Spleen (tissue), 11 donors: ENCODE measurements around the gene USP7. TPM values are rescaled to one million over a fixed set of nuclear protein-coding genes. Genes with fewer than 3 reads are reported as not detected.
A peak's percentile ranks its signal among the peaks of the same experiment; 100 is the strongest.

Experiments used
- DNase-seq: peaks from one replicate; pipeline ENCODE4 v3.0.0-alpha.2; 2020
- H3K27ac ChIP-seq, 8 donors: fragments of 200-600 bp; sonication (generic) in 7 of 8; 1 replicate in 4 of 8; 2 replicates in 4 of 8; pipeline versions ENCODE4 v1.5.0 to v1.8.0; 2016 to 2021; ENCODE audit warnings: inconsistent platforms in 4 of 8, mild to moderate bottlenecking in 4 of 8, moderate library complexity in 1 of 8
- H3K27me3 ChIP-seq, 7 donors: fragments of 200-600 bp; sonication (generic) in 6 of 7; replicated peaks in 1 of 7; 1 replicate in 4 of 7; 2 replicates in 3 of 7; pipeline versions ENCODE4 v1.5.0 to v1.8.0; 2016 to 2021; ENCODE audit warnings: inconsistent platforms in 3 of 7, mild to moderate bottlenecking in 1 of 7
- H3K36me3 ChIP-seq, 6 donors: fragments of 200-600 bp; sonication (generic) in 5 of 6; 1 replicate in 4 of 6; 2 replicates in 2 of 6; pipeline versions ENCODE4 v1.5.0 to v1.8.0; 2016 to 2021; ENCODE audit warnings: inconsistent platforms in 2 of 6
- H3K4me1 ChIP-seq, 6 donors: fragments of 200-600 bp; sonication (generic) in 5 of 6; 1 replicate in 3 of 6; 2 replicates in 3 of 6; pipeline versions ENCODE4 v1.5.0 to v1.8.0; 2016 to 2021; ENCODE audit warnings: inconsistent platforms in 3 of 6
- H3K4me3 ChIP-seq, 8 donors: fragments of 200-600 bp; sonication (generic) in 7 of 8; 1 replicate in 4 of 8; 2 replicates in 4 of 8; pipeline versions ENCODE4 v1.5.0 to v1.8.0; 2016 to 2021; ENCODE audit warnings: inconsistent platforms in 4 of 8, mild to moderate bottlenecking in 4 of 8, moderate library complexity in 2 of 8
- H3K9me3 ChIP-seq, 8 donors: fragments of 200-600 bp; sonication (generic) in 7 of 8; 1 replicate in 4 of 8; 2 replicates in 4 of 8; pipeline versions ENCODE4 v1.5.0 to v1.8.0; 2016 to 2021; ENCODE audit warnings: inconsistent platforms in 4 of 8
- CTCF ChIP-seq, 11 experiments: fragments of 200-600 bp in 7 of 11; fragments of 450-650 bp in 4 of 11; sonication (generic) in 4 of 11; IDR thresholded peaks in 8 of 11; conservative IDR thresholded peaks in 3 of 11; 1 replicate in 7 of 11; 2 replicates in 4 of 11; pipeline versions ENCODE4 v1.4.0 to v1.8.0; 2016 to 2021; ENCODE audit warnings: antibody characterized with exemption in 11 of 11, inconsistent platforms in 4 of 11, mild to moderate bottlenecking in 1 of 11
- POLR2A ChIP-seq, 3 donors: fragments of 450-650 bp; IDR thresholded peaks; one replicate each; pipeline ENCODE4 v1.5.1; 2017; ENCODE audit warnings: antibody characterized with exemption in 3 of 3, mild to moderate bottlenecking in 1 of 3
- POLR2AphosphoS5 ChIP-seq, 3 donors: sonication (generic); formaldehyde crosslinking; IDR thresholded peaks; one replicate each; pipeline ENCODE4 v1.5.1; 2017; ENCODE audit warnings: antibody characterized with exemption in 3 of 3
- WGBS, 5 donors: extraction: QIAGEN DNeasy Blood & Tissue Kit in 3 of 5; methylation state at CpG; one replicate each; pipeline versions ENCODE4 v1.1.5 to v1.1.7; 2013 to 2018; 5-methylcytosine and 5-hydroxymethylcytosine counted together
- intact Hi-C: fragments of 100-400 bp; cut with DNase I; formaldehyde crosslinking; loops from one replicate; pipeline ENCODE4 v1.15.0; 2023; ENCODE audit warnings: low total_unique reads
- polyA plus RNA-seq, 3 donors: library from polyadenylated mRNA; stranded (reverse); fragments of 200-250 nt; gene quantifications; one replicate each; pipeline ENCODE4 v1.2.1, GENCODE V29; 2013
- total RNA-seq, 7 donors: library from RNA; depleted of rRNA in 3 of 7; stranded (reverse); fragments of >200 nt in 3 of 7; fragmentation: NEBNext Ultra II Directional in 4 of 7; extraction: Animal tissue kit (Norgen Biotek cat#: 25700) in 4 of 7; gene quantifications; one replicate each; pipeline versions ENCODE4 v1.1.0 to v1.2.1, GENCODE V29; 2016 to 2021
- donor health status: healthy with polysubstance abuse.
- donor health status: DM: no; HTN: no; CAD: no; lungs with moderate emphysema.
- donor health status: DM: no; HTN: no; CAD: no.
- donor health status: Bipolar disorder and iron deficiency.
- donor health status: healthy.
- donor health status: DM: no; HTN: no; CAD: no.
- donor health status: DM: yes; HTN: yes; CAD: no.

Gene USP7
- total and polyA plus RNA-seq, 10 donors, result 26.1 to 145 (median 126) TPM

GRCh38 chr16:8967132-8967821, 3.6 kb upstream of the USP7 start:
- Histone ChIP-seq H3K9me3 (no peaks in the 10 kb centered on the region), H3K36me3 (no peaks in the 10 kb centered on the region), H3K4me3 (no peak overlapping the region), H3K27ac (peak overlapping the region in 4 of 8 donors; percentile 8 to 56 (median 48)), H3K27me3 (no peaks in the 10 kb centered on the region), H3K4me1 (peaks cover 0 to 28% (median 7%) of the 10 kb centered on the region in 6 donors)
- no peak for DNase-seq
- intact Hi-C loops, result loop anchor here (10.0 kb wide), 1 partner anchor 128 kb away; the partner anchor contains the start of gene HAPSTR1
- WGBS, 5 donors, result 45 to 50% (median 48%) methylated on average over 8 of the region's 8 CpGs
- TF ChIP-seq POLR2A (IDR thresholded peaks at IDR 0.05), result no peak
- TF ChIP-seq POLR2AphosphoS5 (IDR thresholded peaks at IDR 0.05), result no peak
- no peak for TF ChIP-seq CTCF (IDR thresholded peaks at IDR 0.05 in 8 of 11, conservative IDR thresholded peaks at IDR 0.05 in 3 of 11)

GRCh38 chr16:8966817-8967131, 3.1 kb upstream of the USP7 start:
- no peak for TF ChIP-seq POLR2A (IDR thresholded peaks at IDR 0.05)
- no peak for TF ChIP-seq CTCF (IDR thresholded peaks at IDR 0.05 in 8 of 11, conservative IDR thresholded peaks at IDR 0.05 in 3 of 11)
- no peak for TF ChIP-seq POLR2AphosphoS5 (IDR thresholded peaks at IDR 0.05)
- peaks cover 5 to 33% (median 12%) of the 10 kb centered on the region in 6 donors for H3K4me1 ChIP-seq
- 86 to 100% (median 88%) methylated on average over 3 of the region's 3 CpGs for WGBS, 5 donors
- no peaks in the 10 kb centered on the region for H3K9me3 ChIP-seq
- DNase-seq, result no peak
- intact Hi-C loops, result loop anchor here (10.0 kb wide), 1 partner anchor 128 kb away; the partner anchor contains the start of gene HAPSTR1
- no peak overlapping the region for H3K4me3 ChIP-seq
- peak overlapping the region in 4 of 8 donors; percentile 8 to 56 (median 48) for H3K27ac ChIP-seq
- no peaks in the 10 kb centered on the region for H3K27me3 ChIP-seq
- H3K36me3 ChIP-seq, result no peaks in the 10 kb centered on the region

- TF ChIP-seq POLR2A (IDR thresholded peaks at IDR 0.05), result no peak
- H3K9me3 ChIP-seq, result no peaks in the 10 kb centered on the region
- peaks cover 28 to 56% (median 35%) of the 10 kb centered on the region in 6 donors for H3K4me1 ChIP-seq
- DNase-seq, result no peak
- 52 to 62% (median 56%) methylated on average over 6 of the region's 6 CpGs for WGBS, 5 donors
- H3K4me3 ChIP-seq, result peak overlapping the region; percentile 36 to 93 (median 52)
- peak overlapping the region in 7 of 8 donors; percentile 70 to 94 (median 87) for H3K27ac ChIP-seq
- H3K36me3 ChIP-seq, result no peaks in the 10 kb centered on the region
- intact Hi-C loops, result loop anchor here (10.0 kb wide), 1 partner anchor 130 kb away; the partner anchor contains the start of gene HAPSTR1
- no peaks in the 10 kb centered on the region for H3K27me3 ChIP-seq
Observed at GRCh38 chr16:8964462-8964861, 756 bp upstream of the USP7 start.

GRCh38 chr16:8963010-8963820, 491 bp downstream of the USP7 start:
- Histone ChIP-seq H3K4me3 (peak overlapping the region; percentile 56 to 93 (median 83)), H3K27ac (peak overlapping the region; percentile 66 to 94 (median 88)), H3K9me3 (no peaks in the 10 kb centered on the region), H3K27me3 (no peaks in the 10 kb centered on the region), H3K4me1 (peaks cover 40 to 68% (median 48%) of the 10 kb centered on the region in 6 donors), H3K36me3 (no peaks in the 10 kb centered on the region)
- DNase-seq, result peak; percentile 87
- 0 to 1% (median 1%) methylated on average over 10 to 146 of the region's 146 CpGs; no CpG with 5 or more reads in 1 of the 5 donors for WGBS, 5 donors
- TF ChIP-seq POLR2A (IDR thresholded peaks at IDR 0.05), result no peak
- no peak for TF ChIP-seq CTCF (IDR thresholded peaks at IDR 0.05 in 8 of 11, conservative IDR thresholded peaks at IDR 0.05 in 3 of 11)
- TF ChIP-seq POLR2AphosphoS5 (IDR thresholded peaks at IDR 0.05), result no peak
- intact Hi-C loops, result loop anchor here (10.0 kb wide), 1 partner anchor 132 kb away; the partner anchor contains the start of gene HAPSTR1
